HFFc6 (cell line): ENCODE data around the gene HERC3. TPM values are rescaled to one million over a fixed set of nuclear protein-coding genes. Genes with fewer than 3 reads are reported as not detected.

Experiments
- DNase-seq: peaks from one replicate; pipeline ENCODE4 v3.0.0-alpha.2; 2018
- H3K27ac Mint-ChIP-seq: 2 replicates; pipeline ENCODE4 v1.8.0; 2020; ENCODE audit warnings: mild to moderate bottlenecking, mixed read lengths
- H3K27me3 Mint-ChIP-seq: 2 replicates; pipeline ENCODE4 v1.8.0; 2021; ENCODE audit warnings: mild to moderate bottlenecking, moderate library complexity, mixed read lengths; ENCODE audit not compliant: insufficient read depth
- H3K36me3 Mint-ChIP-seq: 2 replicates; pipeline ENCODE4 v1.8.0; 2021; ENCODE audit warnings: low read depth, mixed read lengths
- H3K4me1 Mint-ChIP-seq: 2 replicates; pipeline ENCODE4 v1.8.0; 2020; ENCODE audit warnings: low read depth, mixed read lengths
- H3K4me3 Mint-ChIP-seq: 2 replicates; pipeline ENCODE4 v1.8.0; 2020; ENCODE audit warnings: mild to moderate bottlenecking, moderate library complexity, mixed read lengths
- H3K9me3 Mint-ChIP-seq: 2 replicates; pipeline ENCODE4 v1.8.0; 2020; ENCODE audit warnings: mild to moderate bottlenecking, mixed read lengths
- total RNA-seq, 6 experiments: library from RNA; stranded (reverse); fragmentation: NEBNext Ultra II Directional; extraction: Animal tissue kit (Norgen Biotek cat#: 25700); gene quantifications; 2 replicates in 1 of 6; 3 replicates in 5 of 6; pipeline ENCODE4 v1.2.3, GENCODE V29; 2021
- TF ChIP-seq, protein P1 (sequence below): fragments of 200-600 bp; sonication (generic); IDR thresholded peaks from 2 replicates; pipeline ENCODE4 v1.5.0; 2021; ENCODE audit warnings: antibody characterized with exemption, mild to moderate bottlenecking

Gene HERC3
- total RNA-seq, 6 experiments from 2014 or later = 16.5 to 32.2 (median 26.6) TPM

DNA sequence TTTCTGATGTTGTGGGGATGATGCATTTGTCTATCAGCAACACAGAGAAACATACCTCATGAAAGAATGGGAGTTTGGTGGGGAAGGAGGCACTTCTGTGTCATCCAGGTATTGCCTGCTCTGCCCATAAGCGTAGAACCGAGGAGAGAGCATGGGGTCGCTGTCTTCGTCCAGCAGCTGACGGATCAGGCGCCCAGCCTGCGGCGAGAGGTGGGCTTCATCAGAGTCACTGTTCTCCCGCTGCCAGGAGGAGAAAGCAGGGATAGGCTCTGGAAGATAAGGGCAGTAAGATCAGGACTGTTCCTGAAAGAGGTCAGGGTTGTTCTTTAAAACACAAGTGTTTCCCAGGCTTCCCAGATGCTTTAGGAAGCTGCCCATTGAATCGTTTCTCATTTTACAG, 158.1 kb downstream of the HERC3 start:
- Mint-ChIP-seq H3K4me1 (peaks cover 14% of the 10 kb centered on the region), H3K36me3 (peaks cover 38% of the 10 kb centered on the region), H3K9me3 (no peaks in the 10 kb centered on the region), H3K27me3 (no peaks in the 10 kb centered on the region), H3K27ac (no peak overlapping the region), H3K4me3 (no peak overlapping the region)
- no peak for DNase-seq
- TF ChIP-seq, protein P1, sequence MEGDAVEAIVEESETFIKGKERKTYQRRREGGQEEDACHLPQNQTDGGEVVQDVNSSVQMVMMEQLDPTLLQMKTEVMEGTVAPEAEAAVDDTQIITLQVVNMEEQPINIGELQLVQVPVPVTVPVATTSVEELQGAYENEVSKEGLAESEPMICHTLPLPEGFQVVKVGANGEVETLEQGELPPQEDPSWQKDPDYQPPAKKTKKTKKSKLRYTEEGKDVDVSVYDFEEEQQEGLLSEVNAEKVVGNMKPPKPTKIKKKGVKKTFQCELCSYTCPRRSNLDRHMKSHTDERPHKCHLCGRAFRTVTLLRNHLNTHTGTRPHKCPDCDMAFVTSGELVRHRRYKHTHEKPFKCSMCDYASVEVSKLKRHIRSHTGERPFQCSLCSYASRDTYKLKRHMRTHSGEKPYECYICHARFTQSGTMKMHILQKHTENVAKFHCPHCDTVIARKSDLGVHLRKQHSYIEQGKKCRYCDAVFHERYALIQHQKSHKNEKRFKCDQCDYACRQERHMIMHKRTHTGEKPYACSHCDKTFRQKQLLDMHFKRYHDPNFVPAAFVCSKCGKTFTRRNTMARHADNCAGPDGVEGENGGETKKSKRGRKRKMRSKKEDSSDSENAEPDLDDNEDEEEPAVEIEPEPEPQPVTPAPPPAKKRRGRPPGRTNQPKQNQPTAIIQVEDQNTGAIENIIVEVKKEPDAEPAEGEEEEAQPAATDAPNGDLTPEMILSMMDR = no peak

DNA sequence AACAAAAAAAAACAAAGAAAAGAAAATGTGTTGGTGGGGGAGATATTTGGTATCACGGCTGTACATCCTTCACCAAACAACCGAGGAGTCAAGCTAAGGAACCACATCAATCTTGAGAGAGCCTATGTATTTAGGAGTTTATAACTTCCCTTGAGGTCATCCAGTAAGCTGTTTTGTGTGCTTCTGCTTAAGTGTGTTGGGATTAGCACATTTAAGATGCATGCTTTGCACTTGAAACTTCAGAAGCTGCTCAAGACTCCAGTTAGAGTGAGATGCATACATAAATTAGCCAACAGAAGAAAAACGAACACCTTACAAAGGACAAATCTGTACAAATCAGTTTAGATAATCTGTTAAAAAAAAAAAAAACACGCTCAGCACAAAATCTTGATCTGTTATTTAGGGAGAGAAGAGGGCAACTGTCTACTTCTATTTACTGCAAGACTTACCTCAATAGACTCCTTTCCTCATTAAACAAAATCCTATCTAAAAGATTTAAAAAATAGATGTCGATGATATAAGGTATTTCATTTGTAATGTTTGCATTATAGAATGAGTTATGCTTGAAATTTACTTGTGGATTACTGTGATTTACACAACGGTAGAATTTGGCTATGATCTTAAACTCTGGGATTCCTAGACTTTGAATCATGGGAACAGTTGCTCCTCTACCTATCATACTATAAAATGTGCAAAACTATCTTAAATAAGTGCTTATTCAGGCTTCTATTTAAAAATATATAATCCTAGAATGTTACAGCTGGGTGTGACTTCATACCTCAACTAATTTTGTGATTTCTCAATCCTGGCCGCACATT, 159.2 kb downstream of the HERC3 start:
- H3K27me3 Mint-ChIP-seq = no peaks in the 10 kb centered on the region
- no peak overlapping the region for H3K27ac Mint-ChIP-seq
- DNase-seq = no peak
- peaks cover 16% of the 10 kb centered on the region for H3K4me1 Mint-ChIP-seq
- no peaks in the 10 kb centered on the region for H3K9me3 Mint-ChIP-seq
- peaks cover 29% of the 10 kb centered on the region for H3K36me3 Mint-ChIP-seq
- TF ChIP-seq, protein P1 = no peak
- no peak overlapping the region for H3K4me3 Mint-ChIP-seq

DNA sequence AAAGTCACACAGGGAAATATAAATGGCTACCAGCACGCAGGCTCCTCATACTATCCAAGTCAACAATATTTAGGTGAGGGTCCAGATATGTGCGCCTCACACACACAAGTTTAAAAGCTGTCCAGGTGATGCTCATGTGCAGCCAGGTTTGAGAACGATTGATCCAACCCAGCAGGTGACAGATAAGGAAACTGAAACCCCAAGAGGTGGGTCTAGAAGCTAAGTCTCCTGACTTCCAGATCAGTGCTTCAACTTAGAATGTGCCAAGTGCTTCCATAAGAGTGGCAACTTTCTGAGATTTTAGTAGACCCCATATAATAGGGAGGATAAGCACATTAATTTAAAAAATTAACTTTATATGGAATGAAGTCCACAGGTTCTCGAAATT, 159.8 kb downstream of the HERC3 start:
- H3K4me1 Mint-ChIP-seq = peaks cover 20% of the 10 kb centered on the region
- H3K9me3 Mint-ChIP-seq = no peaks in the 10 kb centered on the region
- H3K27ac Mint-ChIP-seq = no peak overlapping the region
- no peak overlapping the region for H3K4me3 Mint-ChIP-seq
- DNase-seq = no peak
- H3K27me3 Mint-ChIP-seq = no peaks in the 10 kb centered on the region
- TF ChIP-seq, protein P1 = no peak
- peaks cover 26% of the 10 kb centered on the region for H3K36me3 Mint-ChIP-seq

DNA sequence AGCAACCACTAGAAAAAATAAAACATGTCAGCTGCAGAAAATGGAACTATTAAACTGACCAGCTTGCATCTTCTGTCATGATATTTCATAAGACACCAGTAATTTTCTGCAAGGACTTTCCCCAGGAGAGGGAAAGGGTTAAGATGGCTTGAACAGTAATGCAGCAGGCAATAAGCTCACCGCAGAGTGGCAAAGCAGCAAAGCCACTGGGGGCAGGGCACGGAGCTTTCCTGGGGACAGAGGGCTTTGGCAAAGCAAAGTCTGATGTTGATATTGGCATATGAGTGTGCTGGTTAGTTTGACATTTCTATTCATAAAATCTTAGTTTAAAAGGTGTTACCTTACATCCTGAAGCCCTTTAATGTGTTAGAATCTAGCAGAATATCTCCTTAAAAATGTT, 160.5 kb downstream of the HERC3 start:
- H3K9me3 Mint-ChIP-seq = no peaks in the 10 kb centered on the region
- H3K4me1 Mint-ChIP-seq = peaks cover 27% of the 10 kb centered on the region
- no peaks in the 10 kb centered on the region for H3K27me3 Mint-ChIP-seq
- TF ChIP-seq, protein P1 = no peak
- no peak overlapping the region for H3K27ac Mint-ChIP-seq
- H3K4me3 Mint-ChIP-seq = no peak overlapping the region
- no peak for DNase-seq
- H3K36me3 Mint-ChIP-seq = peaks cover 21% of the 10 kb centered on the region

DNA sequence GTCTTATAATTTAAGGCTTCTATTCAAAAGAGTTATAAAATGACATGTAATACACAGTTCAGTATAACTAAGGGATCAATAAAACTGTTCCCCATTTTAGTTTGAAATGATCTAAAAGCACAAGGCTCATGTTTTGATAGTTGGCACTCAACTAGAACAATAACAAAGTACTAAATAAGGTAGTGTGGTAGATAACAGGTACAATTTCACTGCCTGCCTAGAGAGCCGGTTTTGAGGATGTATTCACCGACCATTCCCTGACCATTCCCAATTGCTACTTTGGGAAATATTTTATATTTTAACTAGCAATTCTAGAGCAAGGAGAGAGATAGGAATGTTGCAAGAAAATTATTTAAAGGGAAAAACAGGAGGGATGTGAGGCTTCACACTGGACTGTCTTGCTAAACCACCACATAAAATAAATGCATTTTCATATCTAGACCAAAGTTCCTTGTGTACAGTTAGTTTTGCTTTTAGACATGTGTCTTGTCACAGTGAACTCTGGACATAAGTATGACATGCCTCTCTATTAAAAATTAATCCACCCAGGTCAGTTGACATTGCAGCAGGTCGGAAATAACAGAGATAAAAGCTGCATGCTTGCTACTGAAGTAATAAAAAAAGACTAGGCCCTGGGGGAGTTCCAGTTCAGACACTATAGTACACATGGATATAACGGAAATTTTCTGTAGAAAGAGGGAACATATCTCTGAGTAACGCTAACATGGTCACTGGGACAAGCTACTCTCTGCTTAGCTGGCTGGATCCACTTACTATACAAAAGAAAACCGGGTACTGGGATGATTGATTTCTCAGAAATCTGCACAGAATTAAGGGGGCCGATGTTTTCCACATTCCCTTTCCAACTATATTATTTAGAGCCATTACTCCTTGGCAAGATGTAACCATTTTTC, 161.6 kb downstream of the HERC3 start:
- Mint-ChIP-seq H3K9me3 (no peaks in the 10 kb centered on the region), H3K27ac (no peak overlapping the region), H3K36me3 (peaks cover 12% of the 10 kb centered on the region), H3K4me1 (peaks cover 39% of the 10 kb centered on the region), H3K27me3 (no peaks in the 10 kb centered on the region), H3K4me3 (no peak overlapping the region)
- TF ChIP-seq, protein P1 = no peak
- no peak for DNase-seq
